NCI-H82 treated with DMSO at 0.1 percent for 48 hours (cell line): Measurements from ENCODE around the gene CHRNA7.
"Not testable (repeated sequence)": the region's sequence is repeated elsewhere in the genome, so short reads cannot be mapped to it uniquely, and the experiment has no call there.

Experiments
- DNase-seq: peaks from one replicate; lab custom pipeline; 2025; ENCODE audit not compliant: unreplicated experiment; lab: John Stamatoyannopoulos, UW

The CHRNA7 gene

GRCh38 chr15:32167913-32168312 lies 137.6 kb downstream of the CHRNA7 start:
- not testable (repeated sequence) for DNase-seq

GRCh38 chr15:32180579-32180978 lies 150.3 kb downstream of the CHRNA7 start:
- not testable (repeated sequence) for DNase-seq

GRCh38 chr15:32193780-32194179 lies 163.5 kb downstream of the CHRNA7 start:
- not testable (repeated sequence) for DNase-seq

- DNase-seq: not testable (repeated sequence)
Measured at GRCh38 chr15:32196206-32196605, 165.9 kb downstream of the CHRNA7 start.

- DNase-seq: not testable (repeated sequence)
Measured at GRCh38 chr15:32198938-32199337, 168.6 kb downstream of the CHRNA7 start.

- DNase-seq: not testable (repeated sequence)
Measured at GRCh38 chr15:32209081-32209480, 178.8 kb downstream of the CHRNA7 start.

GRCh38 chr15:32218666-32219065 lies 188.4 kb downstream of the CHRNA7 start:
- no peak for DNase-seq
